ENCODE measurements around the gene CHP2. TPM values are rescaled to one million over a fixed set of nuclear protein-coding genes. Genes with fewer than 3 reads are reported as not detected.
"Not testable (repeated sequence)": the region's sequence is repeated elsewhere in the genome, so short reads cannot be mapped to it uniquely, and the experiment has no call there.

CHP2 gene
- total RNA-seq, 1 donor from 2014 or later: not detected

- Histone ChIP-seq H2AFZ (ENCODE audit: low read depth, low read length) (no peak overlapping the region), H3K9ac (ENCODE audit: low read length) (no peak overlapping the region), H3K4me1 (ENCODE audit: insufficient read depth, low read length) (no peaks in the 10 kb centered on the region), H3K4me2 (ENCODE audit: low read length) (no peak overlapping the region), H3K4me3 (ENCODE audit: insufficient read depth, low read depth, low read length) (no peak overlapping the region), H3K79me2 (ENCODE audit: insufficient read depth, low read length) (no peaks in the 10 kb centered on the region), H3K9me3 (ENCODE audit: insufficient read depth, low read depth, low read length) (no peaks in the 10 kb centered on the region), H4K20me1 (ENCODE audit: insufficient read depth, low read length) (no peaks in the 10 kb centered on the region), H3K27me3 (ENCODE audit: insufficient read depth, low read length) (peaks cover 17% of the 10 kb centered on the region), H3K27ac (ENCODE audit: low read depth, low read length) (no peak overlapping the region), H3K36me3 (ENCODE audit: insufficient read depth, low read length) (no peaks in the 10 kb centered on the region)
- Mint-ChIP-seq H3K27me3 (ENCODE audit: low read depth, unreplicated experiment) (peaks cover 42% of the 10 kb centered on the region), H3K36me3 (ENCODE audit: low read depth, unreplicated experiment) (peaks cover 3% of the 10 kb centered on the region), H3K9me3 (ENCODE audit: unreplicated experiment) (peaks cover 16% of the 10 kb centered on the region), H3K4me1 (ENCODE audit: low read depth, unreplicated experiment) (no peaks in the 10 kb centered on the region), H3K4me3 (ENCODE audit: unreplicated experiment) (no peak overlapping the region), H3K27ac (ENCODE audit: unreplicated experiment) (no peak overlapping the region)
- TF ChIP-seq EZH2 (IDR thresholded peaks at IDR 0.05; ENCODE audit: insufficient read depth, low read length): no peak
- TF ChIP-seq, protein P1, sequence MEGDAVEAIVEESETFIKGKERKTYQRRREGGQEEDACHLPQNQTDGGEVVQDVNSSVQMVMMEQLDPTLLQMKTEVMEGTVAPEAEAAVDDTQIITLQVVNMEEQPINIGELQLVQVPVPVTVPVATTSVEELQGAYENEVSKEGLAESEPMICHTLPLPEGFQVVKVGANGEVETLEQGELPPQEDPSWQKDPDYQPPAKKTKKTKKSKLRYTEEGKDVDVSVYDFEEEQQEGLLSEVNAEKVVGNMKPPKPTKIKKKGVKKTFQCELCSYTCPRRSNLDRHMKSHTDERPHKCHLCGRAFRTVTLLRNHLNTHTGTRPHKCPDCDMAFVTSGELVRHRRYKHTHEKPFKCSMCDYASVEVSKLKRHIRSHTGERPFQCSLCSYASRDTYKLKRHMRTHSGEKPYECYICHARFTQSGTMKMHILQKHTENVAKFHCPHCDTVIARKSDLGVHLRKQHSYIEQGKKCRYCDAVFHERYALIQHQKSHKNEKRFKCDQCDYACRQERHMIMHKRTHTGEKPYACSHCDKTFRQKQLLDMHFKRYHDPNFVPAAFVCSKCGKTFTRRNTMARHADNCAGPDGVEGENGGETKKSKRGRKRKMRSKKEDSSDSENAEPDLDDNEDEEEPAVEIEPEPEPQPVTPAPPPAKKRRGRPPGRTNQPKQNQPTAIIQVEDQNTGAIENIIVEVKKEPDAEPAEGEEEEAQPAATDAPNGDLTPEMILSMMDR (IDR thresholded peaks at IDR 0.05; ENCODE audit: insufficient read depth, low read depth, low read length): no peak
- FAIRE-seq (no peak), DNase-seq (ENCODE audit: low read depth) (no peak)
Observed at GRCh38 chr16:23711785-23712184, 43.0 kb upstream of the CHP2 start.

- peaks cover 17% of the 10 kb centered on the region for H3K27me3 ChIP-seq (ENCODE audit: insufficient read depth, low read length)
- H3K4me1 ChIP-seq (ENCODE audit: insufficient read depth, low read length): no peaks in the 10 kb centered on the region
- TF ChIP-seq EZH2 (IDR thresholded peaks at IDR 0.05; ENCODE audit: insufficient read depth, low read length): peak; percentile 52
- TF ChIP-seq, protein P1 (IDR thresholded peaks at IDR 0.05; ENCODE audit: insufficient read depth, low read depth, low read length): no peak
- H3K9me3 Mint-ChIP-seq (ENCODE audit: unreplicated experiment): peaks cover 14% of the 10 kb centered on the region
- H3K27ac Mint-ChIP-seq (ENCODE audit: unreplicated experiment): no peak within 1 kb of the TSS
- H3K79me2 ChIP-seq (ENCODE audit: insufficient read depth, low read length): no peaks in the 10 kb centered on the region
- H2AFZ ChIP-seq (ENCODE audit: low read depth, low read length): no peak within 1 kb of the TSS
- no peaks in the 10 kb centered on the region for H3K4me1 Mint-ChIP-seq (ENCODE audit: low read depth, unreplicated experiment)
- peaks cover 47% of the 10 kb centered on the region for H3K27me3 Mint-ChIP-seq (ENCODE audit: low read depth, unreplicated experiment)
- no peak within 1 kb of the TSS for H3K9ac ChIP-seq (ENCODE audit: low read length)
- no peak for DNase-seq (ENCODE audit: low read depth)
- no peaks in the 10 kb centered on the region for H4K20me1 ChIP-seq (ENCODE audit: insufficient read depth, low read length)
- no peak within 1 kb of the TSS for H3K4me3 Mint-ChIP-seq (ENCODE audit: unreplicated experiment)
- FAIRE-seq: no peak
- no peaks in the 10 kb centered on the region for H3K36me3 ChIP-seq (ENCODE audit: insufficient read depth, low read length)
- H3K4me2 ChIP-seq (ENCODE audit: low read length): no peak within 1 kb of the TSS
- H3K9me3 ChIP-seq (ENCODE audit: insufficient read depth, low read depth, low read length): no peaks in the 10 kb centered on the region
- H3K27ac ChIP-seq (ENCODE audit: low read depth, low read length): no peak within 1 kb of the TSS
- H3K4me3 ChIP-seq (ENCODE audit: insufficient read depth, low read depth, low read length): no peak within 1 kb of the TSS
- peaks cover 3% of the 10 kb centered on the region for H3K36me3 Mint-ChIP-seq (ENCODE audit: low read depth, unreplicated experiment)
Observed at GRCh38 chr16:23712976-23713375, 41.9 kb upstream of the CHP2 start, which contains the start of gene ERN2. Gene ERN2 (minus strand): TSS chr16:23713222. CDS start chr16:23713187, 35 bp downstream.

DNA sequence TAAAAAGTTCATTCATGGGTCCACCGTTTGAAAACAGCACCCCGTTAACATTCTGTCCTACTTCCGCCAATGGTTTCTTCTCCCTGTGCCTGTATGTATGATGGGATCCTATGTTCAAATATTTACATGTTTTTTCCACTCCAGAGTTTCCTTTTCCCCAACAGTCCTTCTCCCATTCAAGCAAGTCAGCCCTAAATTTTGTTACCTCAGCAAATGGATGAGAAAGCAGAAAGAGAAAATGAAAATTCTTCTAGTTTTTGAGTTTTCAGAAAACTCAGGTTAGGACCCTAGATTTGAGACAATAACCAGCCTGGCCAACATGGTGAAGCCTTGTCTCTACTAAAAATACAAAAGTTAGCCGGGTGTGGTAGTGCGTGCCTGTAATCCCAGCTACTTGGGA, 38.3 kb upstream of the CHP2 start:
- no peaks in the 10 kb centered on the region for H3K4me1 Mint-ChIP-seq (ENCODE audit: low read depth, unreplicated experiment)
- no peaks in the 10 kb centered on the region for H3K4me1 ChIP-seq (ENCODE audit: insufficient read depth, low read length)
- peaks cover 40% of the 10 kb centered on the region for H3K27me3 Mint-ChIP-seq (ENCODE audit: low read depth, unreplicated experiment)
- H3K27ac ChIP-seq (ENCODE audit: low read depth, low read length): no peak overlapping the region
- FAIRE-seq: no peak
- no peak overlapping the region for H3K27ac Mint-ChIP-seq (ENCODE audit: unreplicated experiment)
- TF ChIP-seq, protein P1 (IDR thresholded peaks at IDR 0.05; ENCODE audit: insufficient read depth, low read depth, low read length): no peak
- no peak for TF ChIP-seq EZH2 (IDR thresholded peaks at IDR 0.05; ENCODE audit: insufficient read depth, low read length)
- no peaks in the 10 kb centered on the region for H4K20me1 ChIP-seq (ENCODE audit: insufficient read depth, low read length)
- H3K36me3 Mint-ChIP-seq (ENCODE audit: low read depth, unreplicated experiment): peaks cover 3% of the 10 kb centered on the region
- peaks cover 3% of the 10 kb centered on the region for H3K9me3 Mint-ChIP-seq (ENCODE audit: unreplicated experiment)
- no peak overlapping the region for H3K4me2 ChIP-seq (ENCODE audit: low read length)
- no peaks in the 10 kb centered on the region for H3K36me3 ChIP-seq (ENCODE audit: insufficient read depth, low read length)
- H3K4me3 ChIP-seq (ENCODE audit: insufficient read depth, low read depth, low read length): no peak overlapping the region
- no peak for DNase-seq (ENCODE audit: low read depth)
- no peak overlapping the region for H3K9ac ChIP-seq (ENCODE audit: low read length)
- H2AFZ ChIP-seq (ENCODE audit: low read depth, low read length): no peak overlapping the region
- peak overlapping the region; percentile 17 for H3K4me3 Mint-ChIP-seq (ENCODE audit: unreplicated experiment)
- peaks cover 14% of the 10 kb centered on the region for H3K27me3 ChIP-seq (ENCODE audit: insufficient read depth, low read length)
- no peaks in the 10 kb centered on the region for H3K9me3 ChIP-seq (ENCODE audit: insufficient read depth, low read depth, low read length)
- no peaks in the 10 kb centered on the region for H3K79me2 ChIP-seq (ENCODE audit: insufficient read depth, low read length)

DNA sequence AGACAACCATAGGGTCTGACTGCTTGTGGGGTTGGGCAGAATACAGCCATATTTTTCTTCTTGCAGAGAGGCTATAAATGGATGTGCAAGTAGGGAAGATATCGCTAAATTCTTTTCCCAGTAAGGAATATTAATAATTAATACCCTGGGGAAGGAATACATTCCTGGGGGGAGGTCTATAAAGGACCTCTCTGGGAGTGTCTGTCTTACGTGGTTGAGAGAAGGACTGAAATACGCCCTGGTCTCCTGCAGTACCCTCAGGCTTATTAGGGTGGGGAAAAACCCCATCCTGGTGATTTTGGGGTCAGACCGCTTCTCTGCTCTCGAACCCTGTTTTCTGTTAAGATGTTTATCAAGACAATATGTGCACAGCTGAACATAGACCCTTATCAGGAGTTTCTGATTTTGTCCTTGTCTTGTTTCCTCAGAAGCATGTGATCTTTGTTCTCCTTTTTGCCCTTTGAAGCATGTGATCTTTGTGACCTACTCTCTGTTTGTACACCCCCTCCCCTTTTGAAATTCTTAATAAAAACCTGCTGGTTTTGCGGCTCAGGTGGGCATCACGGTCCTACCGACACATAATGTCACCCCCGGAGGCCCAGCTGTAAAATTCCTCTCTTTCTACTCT, 32.1 kb upstream of the CHP2 start:
- not testable (repeated sequence) for H3K9ac ChIP-seq (ENCODE audit: low read length); H3K4me2 ChIP-seq (ENCODE audit: low read length); H3K4me1 ChIP-seq (ENCODE audit: insufficient read depth, low read length); H3K9me3 Mint-ChIP-seq (ENCODE audit: unreplicated experiment); H3K79me2 ChIP-seq (ENCODE audit: insufficient read depth, low read length); H3K27ac ChIP-seq (ENCODE audit: low read depth, low read length); H2AFZ ChIP-seq (ENCODE audit: low read depth, low read length); H3K27me3 ChIP-seq (ENCODE audit: insufficient read depth, low read length); H3K27me3 Mint-ChIP-seq (ENCODE audit: low read depth, unreplicated experiment); H3K36me3 Mint-ChIP-seq (ENCODE audit: low read depth, unreplicated experiment); H3K4me3 Mint-ChIP-seq (ENCODE audit: unreplicated experiment); DNase-seq (ENCODE audit: low read depth); H3K4me1 Mint-ChIP-seq (ENCODE audit: low read depth, unreplicated experiment); H3K36me3 ChIP-seq (ENCODE audit: insufficient read depth, low read length); H3K9me3 ChIP-seq (ENCODE audit: insufficient read depth, low read depth, low read length); FAIRE-seq; H4K20me1 ChIP-seq (ENCODE audit: insufficient read depth, low read length); H3K4me3 ChIP-seq (ENCODE audit: insufficient read depth, low read depth, low read length); H3K27ac Mint-ChIP-seq (ENCODE audit: unreplicated experiment)
